BE2C (cell line): ENCODE measurements around the gene LRMDA.

Source experiments
- DNase-seq: peaks from one replicate; pipeline ENCODE4 v3.0.0-alpha.2; 2020
- H3K27me3 ChIP-seq: fragments of 250-450 bp; sonication (Bioruptor Pico); 2 replicates; pipeline ENCODE4 v1.5.1; 2020; ENCODE audit warnings: mild to moderate bottlenecking
- H3K36me3 ChIP-seq: fragments of 250-450 bp; sonication (Bioruptor Pico); 2 replicates; pipeline ENCODE4 v1.5.1; 2020; ENCODE audit warnings: mild to moderate bottlenecking
- H3K4me1 ChIP-seq: fragments of 250-450 bp; sonication (Bioruptor Pico); 2 replicates; pipeline ENCODE4 v1.5.1; 2020
- H3K4me3 ChIP-seq: 2 replicates; pipeline ENCODE4 v1.5.1; 2011; ENCODE audit warnings: low read depth, low read length
- H3K9me3 ChIP-seq: fragments of 250-450 bp; sonication (Bioruptor Pico); 2 replicates; pipeline ENCODE4 v1.5.1; 2020
- TF ChIP-seq, protein P1 (sequence below): IDR thresholded peaks from 2 replicates; pipeline ENCODE4 v1.5.1; 2012; ENCODE audit warnings: mild to moderate bottlenecking, low read depth, low read length

The LRMDA gene

DNA sequence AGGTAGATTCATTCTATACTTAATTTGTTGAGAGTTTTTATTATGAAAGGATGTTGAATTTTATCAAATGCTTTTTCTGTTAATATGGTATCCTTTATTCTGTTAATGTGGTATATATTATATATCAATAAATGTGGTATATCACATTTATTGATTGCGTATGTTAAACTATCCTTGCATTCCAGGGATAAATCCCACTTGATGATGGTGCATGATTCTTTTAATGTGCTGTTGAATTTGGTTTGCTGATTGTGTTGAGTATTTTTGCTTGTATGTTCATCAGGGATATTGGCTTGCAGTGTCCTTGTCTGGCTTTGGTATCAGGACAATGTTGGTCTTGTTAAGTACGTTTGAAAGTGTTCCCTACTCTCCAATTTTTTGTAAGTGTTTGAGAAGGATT, 11.9 kb downstream of the LRMDA start:
- TF ChIP-seq, protein P1, sequence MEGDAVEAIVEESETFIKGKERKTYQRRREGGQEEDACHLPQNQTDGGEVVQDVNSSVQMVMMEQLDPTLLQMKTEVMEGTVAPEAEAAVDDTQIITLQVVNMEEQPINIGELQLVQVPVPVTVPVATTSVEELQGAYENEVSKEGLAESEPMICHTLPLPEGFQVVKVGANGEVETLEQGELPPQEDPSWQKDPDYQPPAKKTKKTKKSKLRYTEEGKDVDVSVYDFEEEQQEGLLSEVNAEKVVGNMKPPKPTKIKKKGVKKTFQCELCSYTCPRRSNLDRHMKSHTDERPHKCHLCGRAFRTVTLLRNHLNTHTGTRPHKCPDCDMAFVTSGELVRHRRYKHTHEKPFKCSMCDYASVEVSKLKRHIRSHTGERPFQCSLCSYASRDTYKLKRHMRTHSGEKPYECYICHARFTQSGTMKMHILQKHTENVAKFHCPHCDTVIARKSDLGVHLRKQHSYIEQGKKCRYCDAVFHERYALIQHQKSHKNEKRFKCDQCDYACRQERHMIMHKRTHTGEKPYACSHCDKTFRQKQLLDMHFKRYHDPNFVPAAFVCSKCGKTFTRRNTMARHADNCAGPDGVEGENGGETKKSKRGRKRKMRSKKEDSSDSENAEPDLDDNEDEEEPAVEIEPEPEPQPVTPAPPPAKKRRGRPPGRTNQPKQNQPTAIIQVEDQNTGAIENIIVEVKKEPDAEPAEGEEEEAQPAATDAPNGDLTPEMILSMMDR, result no peak

DNA sequence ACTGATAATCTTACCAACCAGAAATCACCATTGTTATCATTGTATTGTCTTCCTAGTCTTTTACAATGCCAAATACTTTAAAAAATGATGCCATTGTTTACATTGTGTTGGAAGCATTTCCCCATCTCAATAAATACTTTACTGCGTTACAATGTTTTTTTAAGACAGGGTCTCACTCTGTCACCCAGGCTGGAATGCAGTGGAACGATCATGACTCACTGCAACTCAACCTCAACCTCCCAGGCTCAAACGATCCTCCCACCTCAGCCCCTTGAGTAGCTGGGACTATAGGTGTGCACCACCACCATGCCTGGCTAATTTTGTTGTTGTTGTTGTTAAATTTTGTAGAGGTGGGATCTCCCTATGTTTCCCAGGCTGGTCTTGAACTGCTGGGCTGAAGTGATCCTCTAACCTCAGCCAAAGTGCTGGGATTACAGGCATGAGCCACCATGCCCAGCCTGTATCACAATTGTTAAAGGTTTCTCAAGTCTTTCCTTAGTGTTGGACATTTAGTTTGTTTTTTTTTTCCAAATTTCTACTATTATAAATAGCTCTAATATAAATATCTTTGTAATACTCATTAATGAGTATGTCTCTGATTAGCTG, 13.5 kb downstream of the LRMDA start:
- Histone ChIP-seq H3K4me3 (no peak overlapping the region), H3K36me3 (no peaks in the 10 kb centered on the region), H3K4me1 (no peaks in the 10 kb centered on the region), H3K9me3 (peaks cover 2% of the 10 kb centered on the region; the same call in 1 of the 2 replicates), H3K27me3 (no peaks in the 10 kb centered on the region)
- TF ChIP-seq, protein P1, result no peak
- no peak for DNase-seq

More for the DNA sequence above, 11.9 kb downstream of the LRMDA start:
- Histone ChIP-seq H3K27me3 (no peaks in the 10 kb centered on the region), H3K4me1 (no peaks in the 10 kb centered on the region), H3K4me3 (no peak overlapping the region), H3K36me3 (no peaks in the 10 kb centered on the region), H3K9me3 (peaks cover 2% of the 10 kb centered on the region; the same call in 1 of the 2 replicates)
- no peak for DNase-seq

DNA sequence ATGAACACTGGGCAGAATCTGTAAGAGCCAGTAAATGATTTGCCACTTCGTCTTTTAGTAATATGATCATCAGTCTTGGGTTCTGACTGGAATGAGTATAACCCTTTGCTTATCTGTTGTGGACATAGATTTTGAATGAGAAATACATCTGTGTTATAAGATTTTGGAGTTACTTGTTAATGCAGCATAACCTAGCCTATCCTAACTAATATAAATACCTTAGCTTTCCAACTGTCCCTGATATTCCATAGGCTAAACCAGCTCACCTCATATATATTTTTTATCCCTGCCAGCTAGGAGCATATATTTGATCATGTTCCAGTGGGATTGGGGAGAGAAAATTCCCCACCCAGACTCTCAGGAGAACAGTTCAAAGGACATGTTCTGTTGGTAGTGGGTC, 15.1 kb downstream of the LRMDA start:
- H3K4me3 ChIP-seq, result no peak overlapping the region
- TF ChIP-seq, protein P1, result no peak
- no peaks in the 10 kb centered on the region for H3K27me3 ChIP-seq
- no peaks in the 10 kb centered on the region for H3K4me1 ChIP-seq
- DNase-seq, result no peak
- H3K9me3 ChIP-seq, result peaks cover 2% of the 10 kb centered on the region; the same call in 1 of the 2 replicates
- no peaks in the 10 kb centered on the region for H3K36me3 ChIP-seq

DNA sequence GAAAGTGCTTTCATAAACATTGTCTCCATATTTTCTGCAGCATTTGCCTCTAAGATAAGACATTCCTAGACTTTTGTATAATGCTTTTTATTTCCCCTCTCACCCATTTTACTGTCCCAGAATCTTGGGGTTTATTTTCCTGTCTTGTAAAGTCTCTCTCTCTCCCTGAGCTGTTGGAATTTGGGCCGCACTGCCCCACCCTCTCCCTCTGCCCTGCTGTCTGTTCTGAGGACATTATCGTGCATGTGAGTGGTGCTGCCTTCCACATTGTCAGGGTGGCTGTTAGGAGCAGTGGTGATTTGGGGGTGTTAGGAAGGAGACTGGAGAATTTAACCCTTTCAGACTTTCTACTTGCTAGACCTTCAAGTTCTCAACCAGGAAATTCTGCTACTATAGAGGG, 16.7 kb downstream of the LRMDA start:
- no peak for DNase-seq
- Histone ChIP-seq H3K27me3 (no peaks in the 10 kb centered on the region), H3K4me3 (no peak overlapping the region)

DNA sequence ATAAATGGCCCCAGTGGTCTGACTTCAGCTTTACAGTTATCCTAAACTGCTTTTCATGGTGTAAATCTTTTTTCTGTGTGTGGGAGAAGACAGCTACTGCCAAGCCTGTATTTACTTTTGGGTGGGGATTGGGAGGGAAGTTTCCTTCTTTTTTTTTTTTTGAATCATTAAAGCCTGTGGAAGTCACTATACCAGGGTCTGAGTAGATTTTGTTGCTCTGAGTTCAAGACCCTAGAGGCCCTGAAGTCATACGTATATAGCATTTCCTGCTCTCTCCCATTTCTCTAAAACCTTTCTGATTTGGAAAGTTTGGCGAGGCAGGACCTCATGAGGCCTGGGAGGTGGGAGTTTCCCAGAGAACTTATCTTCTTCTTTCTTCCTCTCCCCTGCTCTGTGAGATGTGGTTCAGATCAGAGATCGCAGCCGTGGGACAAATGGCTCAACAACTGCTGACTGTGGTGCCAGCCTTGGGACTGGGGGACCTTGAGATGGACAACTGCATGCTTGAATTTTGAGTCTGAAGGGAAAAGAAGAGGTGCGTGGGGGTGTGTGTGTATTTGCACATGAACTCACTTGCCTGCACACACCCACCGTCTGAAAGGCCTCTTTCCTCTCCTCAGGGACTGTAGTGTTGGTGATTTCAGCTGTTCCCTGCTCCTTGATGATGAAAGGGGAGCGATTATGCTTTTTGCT, 18.1 kb downstream of the LRMDA start:
- no peaks in the 10 kb centered on the region for H3K36me3 ChIP-seq
- no peaks in the 10 kb centered on the region for H3K4me1 ChIP-seq
- H3K9me3 ChIP-seq, result no peaks in the 10 kb centered on the region
- DNase-seq, result no peak
- no peak overlapping the region for H3K4me3 ChIP-seq
- TF ChIP-seq, protein P1, result no peak
- no peaks in the 10 kb centered on the region for H3K27me3 ChIP-seq

More for the DNA sequence above, 16.7 kb downstream of the LRMDA start:
- Histone ChIP-seq H3K4me1 (no peaks in the 10 kb centered on the region), H3K9me3 (peaks cover 2% of the 10 kb centered on the region; the same call in 1 of the 2 replicates), H3K36me3 (no peaks in the 10 kb centered on the region)
- TF ChIP-seq, protein P1, result no peak

DNA sequence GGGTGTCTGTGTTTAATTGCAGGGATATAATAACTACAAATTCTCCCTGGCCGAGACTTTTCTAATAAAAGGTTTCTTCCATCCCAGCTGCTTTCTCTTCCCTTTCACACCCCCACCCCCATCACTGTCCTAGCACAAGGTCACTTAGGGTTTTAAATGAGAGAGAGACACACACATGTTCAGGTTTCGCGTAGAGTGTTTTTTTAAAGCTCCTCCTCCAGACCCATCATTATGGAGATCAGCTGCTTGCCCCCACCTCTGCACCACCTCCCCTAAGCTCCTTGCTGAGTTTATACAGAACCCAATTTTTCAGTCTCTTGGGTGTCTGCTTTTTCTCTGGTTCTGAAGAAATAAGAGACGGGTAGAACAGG, 18.6 kb downstream of the LRMDA start:
- TF ChIP-seq, protein P1, result no peak
- DNase-seq, result no peak
- H3K36me3 ChIP-seq, result no peaks in the 10 kb centered on the region
- no peaks in the 10 kb centered on the region for H3K9me3 ChIP-seq
- H3K4me3 ChIP-seq, result no peak overlapping the region
- H3K4me1 ChIP-seq, result no peaks in the 10 kb centered on the region
- no peaks in the 10 kb centered on the region for H3K27me3 ChIP-seq
